ENCODE data around the gene SLC9A9.

Gene SLC9A9

GRCh38 chr3:143354342-143354741 is 493.9 kb downstream of the SLC9A9 start:
- no peak for DNase-seq (ENCODE audit: low read depth)

GRCh38 chr3:143352850-143353550 is 495.3 kb downstream of the SLC9A9 start:
- no peak for DNase-seq (ENCODE audit: low read depth)

- DNase-seq (ENCODE audit: low read depth), result no peak
Measured at GRCh38 chr3:143351895-143352608, 496.2 kb downstream of the SLC9A9 start.

- DNase-seq (ENCODE audit: low read depth), result no peak
Measured at GRCh38 chr3:143351354-143351753, 496.9 kb downstream of the SLC9A9 start.

GRCh38 chr3:143349455-143349854 is 498.8 kb downstream of the SLC9A9 start:
- DNase-seq (ENCODE audit: low read depth), result no peak

GRCh38 chr3:143348486-143349327 is 499.6 kb downstream of the SLC9A9 start:
- DNase-seq (ENCODE audit: low read depth), result no peak

- DNase-seq (ENCODE audit: low read depth), result no peak
Measured at GRCh38 chr3:143344516-143345165, 503.6 kb downstream of the SLC9A9 start.

GRCh38 chr3:143343944-143344343 is 504.3 kb downstream of the SLC9A9 start:
- DNase-seq (ENCODE audit: low read depth), result no peak

GRCh38 chr3:143343031-143343430 is 505.2 kb downstream of the SLC9A9 start:
- DNase-seq (ENCODE audit: low read depth), result no peak

GRCh38 chr3:143339451-143339850 is 508.8 kb downstream of the SLC9A9 start:
- no peak for DNase-seq (ENCODE audit: low read depth)

- DNase-seq (ENCODE audit: low read depth), result no peak
Measured at GRCh38 chr3:143337387-143337786, 510.9 kb downstream of the SLC9A9 start.

GRCh38 chr3:143334231-143334630 is 514.0 kb downstream of the SLC9A9 start:
- DNase-seq (ENCODE audit: low read depth), result no peak

- no peak for DNase-seq (ENCODE audit: low read depth)
Measured at GRCh38 chr3:143333367-143333766, 514.9 kb downstream of the SLC9A9 start.

GRCh38 chr3:143332026-143332425 is 516.2 kb downstream of the SLC9A9 start:
- DNase-seq (ENCODE audit: low read depth), result no peak

- no peak for DNase-seq (ENCODE audit: low read depth)
Measured at GRCh38 chr3:143331350-143331749, 516.9 kb downstream of the SLC9A9 start.

- DNase-seq (ENCODE audit: low read depth), result no peak
Measured at GRCh38 chr3:143330296-143330868, 517.9 kb downstream of the SLC9A9 start.

- DNase-seq (ENCODE audit: low read depth), result no peak
Measured at GRCh38 chr3:143329567-143330211, 518.6 kb downstream of the SLC9A9 start.

GRCh38 chr3:143328451-143328850 is 519.8 kb downstream of the SLC9A9 start:
- DNase-seq (ENCODE audit: low read depth), result no peak

- no peak for DNase-seq (ENCODE audit: low read depth)
Measured at GRCh38 chr3:143326983-143327778, 521.1 kb downstream of the SLC9A9 start.

- no peak for DNase-seq (ENCODE audit: low read depth)
Measured at GRCh38 chr3:143321058-143321769, 527.1 kb downstream of the SLC9A9 start.

Data from activated T-cell treated with anti-CD3 and anti-CD28 coated beads for 24 hours (primary cell).